HL-60/S4 treated with phorbol 12-myristate 13-acetate at 8.2 ng/mL for 4 days and 3 days (cell line): ENCODE measurements around the gene P3H2.

ENCODE experiments used
- in situ Hi-C: fragments of 300-500 bp; cut with MboI; formaldehyde crosslinking; loops from 2 replicates; pipeline ENCODE4 v1.15.0; 2022; ENCODE audit warnings: low sequenced_read_pairs

P3H2 gene

DNA sequence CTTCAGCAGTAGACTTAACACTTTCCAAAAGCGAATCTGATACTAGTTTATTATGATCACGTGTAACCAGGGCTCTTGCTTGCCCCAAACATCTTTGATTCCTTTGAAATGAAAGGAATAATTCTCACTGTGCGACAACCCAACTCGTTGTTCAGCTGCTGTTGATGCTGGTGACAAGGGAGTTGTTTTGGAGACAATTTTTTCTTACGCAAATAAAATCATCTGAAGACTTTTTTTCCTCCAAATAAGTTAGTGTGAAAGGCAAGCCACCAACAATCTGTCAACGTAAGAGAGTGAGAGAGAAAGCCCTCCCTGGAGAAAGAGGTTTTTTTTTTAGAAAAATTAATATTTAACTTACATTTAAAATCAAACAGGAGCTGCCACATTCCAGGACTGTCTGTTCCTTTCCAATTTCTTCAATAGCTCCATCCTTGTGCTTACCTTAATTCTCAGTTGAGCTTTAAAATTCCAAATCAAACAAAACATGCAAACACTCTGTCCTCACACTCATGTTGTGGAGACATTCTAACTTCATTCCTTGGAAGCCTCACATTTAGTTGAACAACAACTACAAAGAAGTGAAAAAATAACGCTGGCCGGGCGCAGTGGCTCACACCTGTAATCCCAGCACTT lies 4.9 kb upstream of the P3H2 start:
- in situ Hi-C loops: no loop called here

DNA sequence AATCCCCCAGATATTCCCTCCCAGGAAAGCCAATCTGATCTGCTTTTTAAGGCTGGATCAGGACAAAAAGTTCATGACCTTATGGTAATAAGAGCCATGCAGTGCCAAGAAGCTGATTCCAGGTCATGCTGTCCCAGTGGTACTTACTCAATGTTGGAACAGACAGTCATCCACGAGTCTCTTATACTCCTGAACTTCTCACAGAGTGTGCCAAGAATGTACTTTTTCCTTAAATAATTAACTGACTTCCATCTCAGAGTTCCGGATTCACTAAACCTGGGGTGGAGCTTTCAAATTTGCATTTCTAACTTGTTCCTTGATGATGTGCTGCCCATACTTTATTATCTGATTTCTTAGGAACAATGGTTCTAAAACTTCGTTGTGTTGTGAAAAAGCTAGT lies 3.4 kb upstream of the P3H2 start:
- in situ Hi-C loops: no loop called here

DNA sequence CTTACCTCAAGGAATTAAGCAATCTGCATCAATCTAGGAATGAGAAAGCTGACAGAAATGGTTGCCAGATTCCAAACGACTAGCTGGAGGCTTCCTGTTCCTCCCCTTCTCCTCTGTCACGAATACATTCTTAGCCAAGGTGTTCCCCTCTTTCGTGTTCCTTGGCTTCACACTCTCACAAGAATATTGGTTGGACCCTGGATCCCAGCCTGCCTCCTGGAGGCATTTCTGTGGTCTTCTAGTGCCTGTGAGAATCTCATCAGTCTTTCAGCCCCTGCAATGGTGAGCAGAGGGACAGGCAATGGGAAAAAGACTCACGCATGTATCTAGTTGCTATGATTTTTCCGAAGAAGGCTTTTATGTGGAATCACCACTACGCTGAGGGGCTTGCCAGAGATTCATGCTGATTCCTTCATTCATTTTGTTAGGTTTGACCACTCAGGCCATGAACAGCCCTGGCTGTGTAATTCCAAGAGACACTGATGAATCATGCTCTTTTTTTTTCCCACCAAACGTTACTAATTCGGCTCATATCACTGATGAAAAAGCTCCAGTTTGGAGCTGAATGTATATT lies 1.6 kb upstream of the P3H2 start:
- in situ Hi-C loops: no loop called here

- in situ Hi-C loops: no loop called here
Observed at GRCh38 chr3:190121383-190121782, 686 bp upstream of the P3H2 start.

- in situ Hi-C loops: no loop called here
Observed at GRCh38 chr3:190121061-190121377, 322 bp upstream of the P3H2 start.

- in situ Hi-C loops: no loop called here
Observed at GRCh38 chr3:190119461-190120268, 1.0 kb downstream of the P3H2 start.

DNA sequence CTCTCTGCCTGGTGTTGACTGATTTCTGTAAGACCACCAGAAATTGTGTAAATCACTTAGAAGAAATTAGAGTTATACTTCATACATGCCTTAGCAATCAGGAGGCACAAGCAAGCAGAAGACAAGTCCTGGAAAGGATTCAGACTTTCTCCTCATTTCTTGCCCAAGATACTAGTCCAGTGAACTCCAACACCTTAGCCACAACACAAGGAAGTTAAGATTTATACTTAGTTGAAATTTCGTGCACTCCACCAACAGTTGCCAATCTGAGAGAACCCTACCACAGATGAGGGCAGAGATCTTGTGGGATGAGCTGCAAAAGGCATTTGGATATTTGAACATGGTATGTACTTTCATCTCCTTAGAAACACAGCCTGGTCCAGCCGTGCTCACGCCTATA lies 2.3 kb downstream of the P3H2 start:
- in situ Hi-C loops: no loop called here

- in situ Hi-C loops: no loop called here
Observed at GRCh38 chr3:190117981-190118380, 2.7 kb downstream of the P3H2 start.

DNA sequence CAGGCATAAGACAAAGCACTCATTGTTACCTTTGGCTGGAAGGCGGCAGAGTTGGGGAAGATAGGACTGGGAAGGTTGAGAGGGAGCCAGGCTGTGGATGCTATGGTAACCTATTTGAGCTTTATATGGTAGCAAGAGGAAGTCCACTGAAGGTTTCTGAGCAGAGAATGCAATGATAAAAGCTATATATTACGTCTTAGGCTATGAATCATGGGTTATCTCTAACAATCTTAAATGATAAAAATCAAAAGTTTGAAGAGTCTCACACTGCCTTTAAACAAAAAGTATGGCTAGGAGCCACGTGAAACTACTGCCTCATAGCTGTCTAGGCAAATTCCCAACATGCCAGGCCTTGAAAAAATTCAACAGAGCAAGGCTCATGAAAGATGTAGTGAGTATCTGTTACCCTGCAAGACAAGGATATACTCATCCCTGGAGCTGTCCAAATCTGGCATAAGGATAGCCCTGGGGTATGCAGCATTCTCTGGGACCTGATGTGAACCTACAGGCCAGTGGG lies 4.1 kb downstream of the P3H2 start:
- in situ Hi-C loops: no loop called here

- in situ Hi-C loops: no loop called here
Observed at GRCh38 chr3:190110826-190111225, 9.9 kb downstream of the P3H2 start.

GRCh38 chr3:190109441-190109840 lies 11.3 kb downstream of the P3H2 start:
- in situ Hi-C loops: no loop called here

DNA sequence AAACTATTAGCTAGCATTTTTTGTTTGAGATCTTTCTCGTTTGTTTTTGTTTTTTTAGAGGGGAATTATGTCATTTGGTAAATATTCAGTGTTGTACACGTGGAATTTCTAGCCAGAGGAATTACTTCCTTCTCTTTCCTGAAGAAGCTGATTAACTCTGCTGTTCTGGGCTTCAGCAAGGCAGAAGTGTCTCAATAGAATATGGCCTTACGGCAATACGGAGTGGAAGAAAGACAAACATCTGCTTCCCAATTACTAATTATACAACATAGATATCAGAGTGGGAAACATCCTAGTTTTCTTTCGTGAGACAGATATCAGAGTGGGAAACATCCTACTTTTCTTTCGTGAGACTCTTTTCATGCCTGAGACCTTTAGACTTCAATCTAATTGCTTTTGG lies 11.9 kb downstream of the P3H2 start:
- in situ Hi-C loops: no loop called here

- in situ Hi-C loops: no loop called here
Observed at GRCh38 chr3:190105876-190106275, 14.8 kb downstream of the P3H2 start.

GRCh38 chr3:190101320-190102011 lies 19.2 kb downstream of the P3H2 start:
- in situ Hi-C loops: no loop called here

GRCh38 chr3:190099099-190099498 lies 21.6 kb downstream of the P3H2 start:
- in situ Hi-C loops: no loop called here

DNA sequence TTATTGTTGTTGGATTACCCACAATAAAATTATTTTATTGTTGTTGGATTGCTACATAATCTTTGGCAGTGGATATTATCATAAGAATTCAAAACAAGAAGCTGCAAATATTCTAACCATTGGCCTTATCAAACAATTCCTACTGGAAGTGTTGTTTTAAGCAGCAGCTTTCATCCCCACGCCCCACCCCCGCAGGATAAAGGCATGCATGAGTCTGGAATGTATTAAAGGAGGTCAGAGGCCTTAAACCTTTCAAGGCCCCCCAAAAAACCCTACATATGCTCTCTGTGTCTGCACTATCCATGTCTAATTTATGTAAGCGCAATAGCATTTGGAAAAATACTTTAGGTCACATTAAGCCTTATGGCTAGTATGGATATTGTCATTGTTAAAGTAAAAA lies 23.1 kb downstream of the P3H2 start:
- in situ Hi-C loops: no loop called here

DNA sequence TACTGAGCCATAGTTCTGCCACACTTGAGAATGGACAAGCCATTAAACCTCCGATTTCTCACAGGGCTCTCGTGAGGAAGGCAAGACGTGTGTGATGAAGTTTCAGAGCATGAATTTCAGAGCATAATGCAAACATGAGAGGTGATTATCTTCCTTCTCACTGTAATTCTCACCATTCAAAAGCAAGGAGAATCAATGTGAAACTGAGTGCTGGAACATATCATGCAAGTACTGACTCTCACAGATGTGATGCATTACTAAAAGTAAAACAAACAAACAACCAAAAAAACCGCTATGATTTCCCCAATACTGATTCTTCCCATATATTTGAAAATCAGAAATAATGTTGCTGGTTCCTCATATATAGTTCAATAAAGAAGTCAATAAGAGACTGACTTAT lies 23.7 kb downstream of the P3H2 start:
- in situ Hi-C loops: no loop called here

DNA sequence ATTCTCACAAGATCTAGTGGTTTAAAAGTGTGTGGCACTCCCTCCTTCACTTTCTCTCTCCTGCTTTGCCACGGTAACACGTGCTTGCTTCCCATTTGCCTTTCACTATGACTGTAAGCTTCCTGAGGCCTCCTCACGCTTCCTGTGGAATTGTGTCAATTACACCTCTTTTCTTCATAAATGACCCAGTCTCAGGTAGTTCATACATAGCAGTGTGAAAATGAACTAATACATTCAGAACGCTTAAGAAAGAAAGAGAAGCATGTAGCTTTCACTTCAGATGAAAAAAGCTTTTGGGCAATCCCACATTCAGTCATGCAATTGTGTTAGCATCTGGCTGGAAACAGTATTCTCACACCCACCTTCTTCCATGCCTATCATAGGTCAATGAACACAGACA lies 24.4 kb downstream of the P3H2 start:
- in situ Hi-C loops: no loop called here

- in situ Hi-C loops: no loop called here
Observed at GRCh38 chr3:190094160-190094718, 26.5 kb downstream of the P3H2 start.

DNA sequence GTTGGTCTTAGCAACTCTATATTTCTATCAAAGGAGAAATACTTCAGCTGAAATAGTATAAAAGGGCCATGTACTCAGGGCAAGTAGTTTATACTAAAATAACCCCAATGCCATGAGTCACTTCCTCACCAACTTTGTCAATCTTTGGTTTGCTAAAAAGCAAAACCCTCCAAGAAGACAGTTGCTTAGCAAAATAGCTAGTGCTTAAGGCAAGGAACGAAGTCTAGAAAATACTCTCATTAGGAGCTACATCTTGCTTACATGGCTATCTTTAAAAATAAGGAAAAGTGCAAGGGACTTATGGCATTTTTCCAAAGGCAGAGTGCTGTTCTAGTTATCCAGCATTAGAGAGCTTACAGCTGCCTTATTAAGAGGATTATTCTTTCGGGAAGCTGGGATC lies 28.4 kb downstream of the P3H2 start:
- in situ Hi-C loops: no loop called here

DNA sequence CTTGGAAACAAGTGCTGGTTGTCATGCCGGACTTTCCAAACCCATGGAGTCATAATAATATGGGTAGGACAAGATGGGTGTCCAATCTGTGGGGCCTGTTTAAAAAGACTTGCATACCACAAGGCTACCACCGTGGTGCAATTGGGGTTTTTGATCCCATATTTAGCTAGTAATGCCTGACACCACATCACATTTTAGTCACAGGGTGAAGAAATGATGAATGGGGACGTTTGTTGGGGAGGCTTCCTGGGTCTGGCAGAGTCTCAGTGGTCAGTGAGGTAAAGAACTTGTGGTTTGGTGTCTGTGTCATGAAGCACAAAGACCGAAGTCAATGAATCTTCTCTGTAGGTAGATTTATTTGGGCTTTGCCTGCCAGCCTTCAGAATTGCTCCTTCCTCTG lies 31.0 kb downstream of the P3H2 start:
- in situ Hi-C loops: no loop called here
